ENCODE data around the gene ARTN. TPM values are rescaled to one million over a fixed set of nuclear protein-coding genes. Genes with fewer than 3 reads are reported as not detected.

The ARTN gene
- total RNA-seq, 1 donor from 2014 or later: not detected

GRCh38 chr1:43974443-43975248 lies 41.0 kb downstream of the ARTN start, which contains the start of gene ATP6V0B:
ATP6V0B (plus strand) TSS chr1:43974960; CDS start chr1:43975041, 81 bp downstream.
- TF ChIP-seq, protein P1, sequence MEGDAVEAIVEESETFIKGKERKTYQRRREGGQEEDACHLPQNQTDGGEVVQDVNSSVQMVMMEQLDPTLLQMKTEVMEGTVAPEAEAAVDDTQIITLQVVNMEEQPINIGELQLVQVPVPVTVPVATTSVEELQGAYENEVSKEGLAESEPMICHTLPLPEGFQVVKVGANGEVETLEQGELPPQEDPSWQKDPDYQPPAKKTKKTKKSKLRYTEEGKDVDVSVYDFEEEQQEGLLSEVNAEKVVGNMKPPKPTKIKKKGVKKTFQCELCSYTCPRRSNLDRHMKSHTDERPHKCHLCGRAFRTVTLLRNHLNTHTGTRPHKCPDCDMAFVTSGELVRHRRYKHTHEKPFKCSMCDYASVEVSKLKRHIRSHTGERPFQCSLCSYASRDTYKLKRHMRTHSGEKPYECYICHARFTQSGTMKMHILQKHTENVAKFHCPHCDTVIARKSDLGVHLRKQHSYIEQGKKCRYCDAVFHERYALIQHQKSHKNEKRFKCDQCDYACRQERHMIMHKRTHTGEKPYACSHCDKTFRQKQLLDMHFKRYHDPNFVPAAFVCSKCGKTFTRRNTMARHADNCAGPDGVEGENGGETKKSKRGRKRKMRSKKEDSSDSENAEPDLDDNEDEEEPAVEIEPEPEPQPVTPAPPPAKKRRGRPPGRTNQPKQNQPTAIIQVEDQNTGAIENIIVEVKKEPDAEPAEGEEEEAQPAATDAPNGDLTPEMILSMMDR (IDR thresholded peaks at IDR 0.05): peak in 2 of 3 experiments; percentile 11 to 46
- Histone ChIP-seq H3K9me3 (no peaks in the 10 kb centered on the region), H3K4me1 (peaks cover 17 to 35% of the 10 kb centered on the region in 2 donors), H3K4me3 (peak within 1 kb of the TSS; percentile 71 to 78), H3K27ac (peak within 1 kb of the TSS; percentile 84 to 89), H3K27me3 (no peaks in the 10 kb centered on the region), H3K36me3 (peaks cover 13 to 19% of the 10 kb centered on the region in 2 donors)
- peak; percentile 87 to 97 for DNase-seq (ENCODE audit: low spot score in 2 of 2)
- intact Hi-C loops (cut with DNase I): loop anchor here (1.0 to 5.0 kb wide), 4 partner anchors 17 to 267 kb away; partner anchors contain the start of genes CCDC24, IPO13, SLC6A9 and ST3GAL3

GRCh38 chr1:43975249-43975961 lies 41.8 kb downstream of the ARTN start:
- Histone ChIP-seq H3K27ac (peak overlapping the region; percentile 84 to 89), H3K4me1 (peaks cover 14 to 33% of the 10 kb centered on the region in 2 donors), H3K36me3 (peaks cover 13 to 19% of the 10 kb centered on the region in 2 donors), H3K27me3 (no peaks in the 10 kb centered on the region), H3K9me3 (no peaks in the 10 kb centered on the region), H3K4me3 (peak overlapping the region; percentile 71 to 78)
- intact Hi-C loops (cut with DNase I): loop anchor here (2.0 kb wide), 1 partner anchor 55 kb away; the partner anchor contains the start of gene SLC6A9
- TF ChIP-seq, protein P1 (IDR thresholded peaks at IDR 0.05): no peak
- peak in 1 of 2 donors; percentile 80 for DNase-seq (ENCODE audit: low spot score in 2 of 2)

- no peak for DNase-seq (ENCODE audit: low spot score in 2 of 2)
- no peaks in the 10 kb centered on the region for H3K9me3 ChIP-seq
- H3K27ac ChIP-seq: no peak overlapping the region
- intact Hi-C loops (cut with DNase I): no loop called here
- peak overlapping the region; percentile 71 to 78 for H3K4me3 ChIP-seq
- no peaks in the 10 kb centered on the region for H3K27me3 ChIP-seq
- peaks cover 13 to 19% of the 10 kb centered on the region in 2 donors for H3K36me3 ChIP-seq
- TF ChIP-seq, protein P1 (IDR thresholded peaks at IDR 0.05): no peak
- H3K4me1 ChIP-seq: peaks cover 11 to 27% of the 10 kb centered on the region in 2 donors
Observed at GRCh38 chr1:43976045-43976444, 42.4 kb downstream of the ARTN start.

DNA sequence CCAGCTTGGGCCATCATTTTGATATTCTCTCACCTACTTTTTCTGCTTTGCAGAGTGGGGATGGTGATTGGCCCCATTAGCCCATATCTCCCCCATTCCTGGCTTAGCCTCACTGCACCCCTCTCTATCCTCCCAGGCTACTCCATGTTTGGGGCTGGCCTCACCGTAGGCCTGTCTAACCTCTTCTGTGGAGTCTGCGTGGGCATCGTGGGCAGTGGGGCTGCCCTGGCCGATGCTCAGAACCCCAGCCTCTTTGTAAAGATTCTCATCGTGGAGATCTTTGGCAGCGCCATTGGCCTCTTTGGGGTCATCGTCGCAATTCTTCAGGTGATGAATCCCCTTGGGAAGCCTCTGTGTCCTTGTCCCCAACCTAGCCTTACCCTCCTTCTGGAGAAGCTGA lies 43.3 kb downstream of the ARTN start:
- Histone ChIP-seq H3K4me3 (no peak overlapping the region), H3K36me3 (peaks cover 13 to 19% of the 10 kb centered on the region in 2 donors), H3K4me1 (peaks cover 11 to 27% of the 10 kb centered on the region in 2 donors), H3K27ac (no peak overlapping the region), H3K9me3 (no peaks in the 10 kb centered on the region), H3K27me3 (no peaks in the 10 kb centered on the region)
- no peak for DNase-seq (ENCODE audit: low spot score in 2 of 2)
- TF ChIP-seq, protein P1 (IDR thresholded peaks at IDR 0.05): no peak
- intact Hi-C loops (cut with DNase I): no loop called here

DNA sequence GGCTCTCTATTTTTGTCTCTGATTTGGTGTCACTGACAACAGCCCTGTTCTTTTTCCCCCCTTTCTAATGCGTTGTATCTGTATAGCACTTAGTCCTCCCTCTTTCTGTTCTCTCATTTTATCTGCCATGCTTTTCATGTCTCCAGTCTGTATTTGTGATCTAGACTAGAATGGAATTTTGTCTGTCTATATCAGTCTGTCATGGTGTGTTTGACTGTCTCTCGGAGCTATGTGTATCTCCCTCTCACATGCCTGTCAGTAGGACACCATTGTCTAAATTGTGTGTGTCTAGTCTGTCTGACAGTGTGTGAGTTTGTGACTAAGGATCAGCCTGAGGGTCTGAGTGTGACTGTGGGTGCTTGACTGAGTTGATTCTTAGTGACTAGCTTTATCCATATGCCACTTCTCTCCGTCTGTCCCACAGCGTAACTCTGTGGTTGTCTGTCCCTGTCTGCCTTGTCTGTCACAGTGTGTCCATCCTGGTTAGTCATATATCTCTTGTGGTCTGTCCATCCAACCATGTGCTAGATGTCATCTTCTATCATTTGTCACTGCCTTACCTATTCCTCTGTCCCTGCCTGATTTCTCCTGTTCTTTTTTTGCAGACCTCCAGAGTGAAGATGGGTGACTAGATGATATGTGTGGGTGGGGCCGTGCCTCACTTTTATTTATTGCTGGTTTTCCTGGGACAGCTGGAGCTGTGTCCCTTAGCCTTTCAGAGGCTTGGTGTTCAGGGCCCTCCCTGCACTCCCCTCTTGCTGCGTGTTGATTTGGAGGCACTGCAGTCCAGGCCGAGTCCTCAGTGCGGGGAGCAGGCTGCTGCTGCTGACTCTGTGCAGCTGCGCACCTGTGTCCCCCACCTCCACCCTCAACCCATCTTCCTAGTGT lies 44.0 kb downstream of the ARTN start:
- Histone ChIP-seq H3K4me3 (peak overlapping the region in 1 of 2 donors; percentile 65), H3K9me3 (no peaks in the 10 kb centered on the region), H3K36me3 (peaks cover 9 to 14% of the 10 kb centered on the region in 2 donors), H3K4me1 (peaks cover 11 to 27% of the 10 kb centered on the region in 2 donors), H3K27me3 (no peaks in the 10 kb centered on the region), H3K27ac (no peak overlapping the region)
- no peak for DNase-seq (ENCODE audit: low spot score in 2 of 2)
- TF ChIP-seq, protein P1 (IDR thresholded peaks at IDR 0.05): no peak
- intact Hi-C loops (cut with DNase I): no loop called here

Measured in ascending aorta (tissue), 2 donors.